Loucy (cell line): ENCODE results near the gene RNU6-1.

Experiments
- CTCF ChIP-seq: fragments of 200-600 bp; sonication (generic); conservative IDR thresholded peaks from 2 replicates; pipeline ENCODE4 v1.5.1; 2014; ENCODE audit warnings: mild to moderate bottlenecking, antibody characterized with exemption, low read length
- EZH2phosphoT487 ChIP-seq: fragments of 200-600 bp; IDR thresholded peaks from 2 replicates; pipeline ENCODE4 v1.6.1; 2018; ENCODE audit warnings: antibody characterized with exemption, mild to moderate bottlenecking, moderate library complexity, borderline replicate concordance

- TF ChIP-seq CTCF (no peak), EZH2phosphoT487 (no peak)
Observed at GRCh38 chr15:67887776-67888175, 47.9 kb upstream of the RNU6-1 start.
